Measurements from ENCODE around the gene CEP112. TPM values are rescaled to one million over a fixed set of nuclear protein-coding genes. Genes with fewer than 3 reads are reported as not detected.

Gene CEP112
- total and polyA plus RNA-seq, 2 of the 13 experiments (the other 11 are each of a cell fraction or from before 2014, with no cell fraction given), result 1.2 to 3.4 TPM

DNA sequence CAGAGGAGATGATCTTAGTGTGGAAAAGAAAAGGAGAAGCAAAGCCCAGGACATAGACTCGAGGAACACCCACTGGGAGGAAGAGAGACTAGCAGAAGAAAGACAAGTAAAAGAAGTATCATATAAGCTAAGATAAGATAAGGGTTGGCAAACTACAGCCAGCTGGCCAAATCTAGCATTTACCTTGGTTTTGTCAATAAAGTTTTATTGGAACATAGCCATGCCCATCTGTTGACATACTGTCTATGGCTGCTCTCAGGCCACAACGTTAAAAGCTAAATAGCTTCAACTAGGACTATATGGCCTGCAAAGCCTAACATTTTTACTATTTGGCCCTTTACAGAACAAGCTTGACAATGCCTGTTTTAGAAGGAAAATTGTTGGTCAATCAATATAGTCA is 464.1 kb downstream of the CEP112 start:
- BruUV-seq (replicated peaks), result no TSS peak
- peaks cover 14% of the 10 kb centered on the region for H3K4me1 ChIP-seq (ENCODE audit: insufficient read depth, low read length)
- CTCF ChIA-PET (ENCODE audit: low intra/inter-chr PET ratio, low total read pairs), result no interaction called here
- H3K27me3 ChIP-seq (ENCODE audit: control insufficient read depth in 1 of 2, insufficient read depth in 2 of 2, low read length in 2 of 2), result no peaks in the 10 kb centered on the region
- intact Hi-C loops (cut with micrococcal nuclease; ENCODE audit: unreplicated experiment), result no loop called here
- no peak overlapping the region for H3K27ac ChIP-seq (ENCODE audit: extremely low read length, insufficient read depth, low read length)
- no peaks in the 10 kb centered on the region; a peak in 1 of 5 replicates for H3K36me3 ChIP-seq (replicated peaks in 1 of 2; ENCODE audit: control insufficient read depth in 1 of 2, insufficient read depth in 2 of 2, low read length in 2 of 2)
- WGBS (ENCODE audit: low lambda C conversion rate), result 46% methylated on average over 2 of the region's 2 CpGs
- H3K9me3 ChIP-seq (ENCODE audit: low read length), result no peaks in the 10 kb centered on the region
- no peak overlapping the region for H2AFZ ChIP-seq (ENCODE audit: low read length)
- DNase-seq (ENCODE audit: low spot score) (no peak), FAIRE-seq (no peak), ATAC-seq (no peak)
- POLR2A ChIA-PET, result no interaction called here
- in situ Hi-C loops (cut with HindIII; ENCODE audit: extremely low pct_ligation_motif_present, low pct_unique_long_range_greater_than_20kb), result no loop called here
- no peaks in the 10 kb centered on the region for H3K79me2 ChIP-seq (ENCODE audit: insufficient read depth, low read length)
- H3K9ac ChIP-seq (ENCODE audit: insufficient read depth, low read depth, low read length), result no peak overlapping the region
- no peak overlapping the region for H3K4me3 ChIP-seq (replicated peaks in 1 of 3; ENCODE audit: insufficient read depth in 1 of 3, low read depth in 2 of 3, low read length in 3 of 3)
- no peaks in the 10 kb centered on the region for H4K20me1 ChIP-seq (ENCODE audit: insufficient read depth, low read length)
- no peak overlapping the region for H3K4me2 ChIP-seq (ENCODE audit: low read depth, low read length)
- 0 out of 2 replicates have a peak, but pooled peaks have one; percentile 34 for TF ChIP-seq ZNF7 (CRISPR knock-in tag; IDR thresholded peaks at IDR 0.05)
- TF ChIP-seq MEF2D (CRISPR knock-in tag; IDR thresholded peaks at IDR 0.05), result no peak
- TF ChIP-seq, protein P1, sequence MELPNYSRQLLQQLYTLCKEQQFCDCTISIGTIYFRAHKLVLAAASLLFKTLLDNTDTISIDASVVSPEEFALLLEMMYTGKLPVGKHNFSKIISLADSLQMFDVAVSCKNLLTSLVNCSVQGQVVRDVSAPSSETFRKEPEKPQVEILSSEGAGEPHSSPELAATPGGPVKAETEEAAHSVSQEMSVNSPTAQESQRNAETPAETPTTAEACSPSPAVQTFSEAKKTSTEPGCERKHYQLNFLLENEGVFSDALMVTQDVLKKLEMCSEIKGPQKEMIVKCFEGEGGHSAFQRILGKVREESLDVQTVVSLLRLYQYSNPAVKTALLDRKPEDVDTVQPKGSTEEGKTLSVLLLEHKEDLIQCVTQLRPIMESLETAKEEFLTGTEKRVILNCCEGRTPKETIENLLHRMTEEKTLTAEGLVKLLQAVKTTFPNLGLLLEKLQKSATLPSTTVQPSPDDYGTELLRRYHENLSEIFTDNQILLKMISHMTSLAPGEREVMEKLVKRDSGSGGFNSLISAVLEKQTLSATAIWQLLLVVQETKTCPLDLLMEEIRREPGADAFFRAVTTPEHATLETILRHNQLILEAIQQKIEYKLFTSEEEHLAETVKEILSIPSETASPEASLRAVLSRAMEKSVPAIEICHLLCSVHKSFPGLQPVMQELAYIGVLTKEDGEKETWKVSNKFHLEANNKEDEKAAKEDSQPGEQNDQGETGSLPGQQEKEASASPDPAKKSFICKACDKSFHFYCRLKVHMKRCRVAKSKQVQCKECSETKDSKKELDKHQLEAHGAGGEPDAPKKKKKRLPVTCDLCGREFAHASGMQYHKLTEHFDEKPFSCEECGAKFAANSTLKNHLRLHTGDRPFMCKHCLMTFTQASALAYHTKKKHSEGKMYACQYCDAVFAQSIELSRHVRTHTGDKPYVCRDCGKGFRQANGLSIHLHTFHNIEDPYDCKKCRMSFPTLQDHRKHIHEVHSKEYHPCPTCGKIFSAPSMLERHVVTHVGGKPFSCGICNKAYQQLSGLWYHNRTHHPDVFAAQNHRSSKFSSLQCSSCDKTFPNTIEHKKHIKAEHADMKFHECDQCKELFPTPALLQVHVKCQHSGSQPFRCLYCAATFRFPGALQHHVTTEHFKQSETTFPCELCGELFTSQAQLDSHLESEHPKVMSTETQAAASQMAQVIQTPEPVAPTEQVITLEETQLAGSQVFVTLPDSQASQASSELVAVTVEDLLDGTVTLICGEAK (IDR thresholded peaks at IDR 0.05), result peak; percentile 64
- TF ChIP-seq, protein P1 (CRISPR knock-in tag; IDR thresholded peaks at IDR 0.05), result peak; percentile 96

Data from HepG2 (cell line).